Mesodermal cell (in vitro differentiated cells): ENCODE results near the gene CHD2.

Source experiments
- H3K27ac ChIP-seq: 2 replicates; pipeline ENCODE4 v1.7.0; 2013; ENCODE audit warnings: mild to moderate bottlenecking, low read depth, low read length, moderate library complexity; ENCODE audit not compliant: severe bottlenecking
- H3K36me3 ChIP-seq: 2 replicates; pipeline ENCODE4 v1.7.1; 2013; ENCODE audit warnings: mild to moderate bottlenecking, low read length, moderate library complexity; ENCODE audit not compliant: control insufficient read depth, insufficient read depth
- H3K4me1 ChIP-seq: one replicate; pipeline ENCODE4 v1.7.1; 2013; ENCODE audit warnings: mild to moderate bottlenecking, low read length; ENCODE audit not compliant: insufficient read depth, control insufficient read depth, poor library complexity, severe bottlenecking
- H3K4me3 ChIP-seq: 2 replicates; pipeline ENCODE4 v1.7.0; 2013; ENCODE audit warnings: low read length, control low read depth, mild to moderate bottlenecking; ENCODE audit not compliant: insufficient read depth, poor library complexity, severe bottlenecking; ENCODE audit errors: extremely low read depth
- H3K9me3 ChIP-seq: 2 replicates; pipeline ENCODE4 v1.7.1; 2013; ENCODE audit warnings: mild to moderate bottlenecking, low read length, moderate library complexity; ENCODE audit not compliant: control insufficient read depth
- WGBS, 2 experiments: methylation state at CpG; one replicate each; pipeline ENCODE4 v1.1.5; 2013; ENCODE audit warnings: missing lambda C conversion rate in 2 of 2; ENCODE audit not compliant: insufficient coverage in 2 of 2; 5-methylcytosine and 5-hydroxymethylcytosine counted together

CHD2 gene

GRCh38 chr15:93072411-93073394 is 172.6 kb downstream of the CHD2 start:
- Histone ChIP-seq H3K4me1 (no peaks in the 10 kb centered on the region), H3K4me3 (peak overlapping the region; percentile 68), H3K36me3 (peaks cover 3% of the 10 kb centered on the region), H3K27ac (no peak overlapping the region), H3K9me3 (no peaks in the 10 kb centered on the region)
- WGBS, 2 experiments, result 0% methylated on average over 47 to 50 of the region's 96 CpGs

GRCh38 chr15:93073465-93073952 is 173.4 kb downstream of the CHD2 start:
- WGBS, 2 experiments, result 54% methylated on average over 29 to 30 of the region's 30 CpGs
- peaks cover 3% of the 10 kb centered on the region for H3K36me3 ChIP-seq
- H3K4me3 ChIP-seq, result peak overlapping the region; percentile 68
- no peak overlapping the region for H3K27ac ChIP-seq
- H3K9me3 ChIP-seq, result no peaks in the 10 kb centered on the region
- H3K4me1 ChIP-seq, result no peaks in the 10 kb centered on the region

GRCh38 chr15:93074599-93074998 is 174.5 kb downstream of the CHD2 start:
- H3K9me3 ChIP-seq, result no peaks in the 10 kb centered on the region
- H3K4me3 ChIP-seq, result no peak overlapping the region
- WGBS, 2 experiments, result 86 to 91% methylated on average over 13 of the region's 13 CpGs
- peaks cover under 1% of the 10 kb centered on the region for H3K36me3 ChIP-seq
- H3K27ac ChIP-seq, result no peak overlapping the region
- no peaks in the 10 kb centered on the region for H3K4me1 ChIP-seq

GRCh38 chr15:93076217-93076616 is 176.1 kb downstream of the CHD2 start:
- Histone ChIP-seq H3K36me3 (no peaks in the 10 kb centered on the region), H3K4me1 (no peaks in the 10 kb centered on the region), H3K27ac (no peak overlapping the region), H3K4me3 (no peak overlapping the region), H3K9me3 (no peaks in the 10 kb centered on the region)
- WGBS, 2 experiments, result 100% methylated on average over 1 of the region's 1 CpG; no CpG with 5 or more reads in 1 of the 2 experiments

GRCh38 chr15:93076875-93077274 is 176.8 kb downstream of the CHD2 start:
- Histone ChIP-seq H3K27ac (no peak overlapping the region), H3K4me1 (no peaks in the 10 kb centered on the region), H3K36me3 (no peaks in the 10 kb centered on the region), H3K9me3 (no peaks in the 10 kb centered on the region), H3K4me3 (no peak overlapping the region)
- WGBS, 2 experiments, result 91 to 95% methylated on average over 3 to 4 of the region's 5 CpGs
